Measurements from ENCODE around the gene IRGQ. TPM values are rescaled to one million over a fixed set of nuclear protein-coding genes. Genes with fewer than 3 reads are reported as not detected.
A peak's percentile ranks its signal among the peaks of the same experiment; 100 is the strongest.

Gene IRGQ
- total RNA-seq, 1 experiment from 2014 or later: 37.7 TPM

DNA sequence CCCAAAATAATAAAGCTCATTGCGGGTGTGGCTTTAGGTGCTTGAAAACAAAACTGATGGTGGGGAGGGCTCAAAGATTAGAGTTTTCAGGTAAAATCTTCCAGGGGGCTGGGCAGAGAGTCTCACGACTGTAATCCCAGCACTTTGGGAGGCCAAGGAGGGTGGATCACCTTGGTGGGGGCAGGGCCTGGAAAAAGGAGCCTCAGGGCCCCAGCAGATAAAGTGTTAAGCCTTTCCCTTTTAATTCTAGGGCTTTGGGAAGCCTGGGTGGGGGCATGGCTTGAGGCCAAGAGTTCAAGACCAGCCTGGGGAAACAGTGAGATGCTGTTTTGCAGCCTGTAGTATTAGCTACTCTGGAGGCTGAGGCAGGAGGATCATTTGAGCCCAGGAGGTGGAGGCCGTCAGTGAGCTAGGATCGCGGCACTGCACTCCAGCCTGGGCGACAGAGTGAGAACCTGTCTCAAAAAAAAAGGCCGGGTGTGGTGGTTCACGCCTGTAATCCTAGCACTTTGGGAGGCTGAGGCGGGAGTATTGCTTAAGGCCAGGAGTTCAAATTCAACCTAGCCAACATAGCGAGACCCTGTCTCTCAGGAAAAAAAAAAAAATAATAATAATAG, 1.7 kb downstream of the IRGQ start:
- intact Hi-C loops (cut with micrococcal nuclease; ENCODE audit: unreplicated experiment): no loop called here
- BruUV-seq (replicated peaks): no TSS peak

DNA sequence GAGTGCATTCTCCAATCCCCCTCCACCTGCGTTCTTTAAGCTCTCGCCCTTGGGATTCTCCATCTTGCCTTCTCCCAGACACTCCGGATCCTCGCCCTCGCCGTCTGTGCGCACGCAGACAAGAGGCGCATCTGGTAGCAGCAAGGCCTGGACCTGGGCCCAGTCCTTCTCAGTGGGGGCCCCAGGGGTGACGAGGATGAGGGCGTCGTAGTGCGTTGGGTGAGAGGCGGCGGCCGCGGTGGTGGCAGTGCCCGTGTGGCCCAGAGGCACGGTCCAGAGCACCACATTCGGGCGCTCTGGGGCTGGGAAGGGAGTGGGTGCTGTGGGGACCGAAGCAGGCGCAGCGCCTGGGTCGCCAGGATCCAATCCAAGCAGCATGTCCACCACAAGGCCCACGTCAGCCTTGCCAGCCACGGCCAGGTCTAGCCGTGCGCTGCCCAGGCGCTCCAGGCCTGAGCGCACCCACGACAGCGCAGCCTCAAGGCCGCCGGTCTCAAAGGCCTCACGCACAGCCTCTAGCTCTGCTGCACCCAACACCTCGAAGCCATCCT, 3.1 kb downstream of the IRGQ start:
- Histone ChIP-seq H3K36me3 (ENCODE audit: insufficient read depth, low read length, poor library complexity, severe bottlenecking) (peaks cover 13% of the 10 kb centered on the region), H3K27me3 (replicated peaks; ENCODE audit: insufficient read depth, low read depth, low read length, poor library complexity) (no peaks in the 10 kb centered on the region), H3K9me3 (ENCODE audit: low read depth, low read length, poor library complexity, severe bottlenecking) (no peaks in the 10 kb centered on the region), H3K4me1 (ENCODE audit: insufficient read depth, low read length, poor library complexity, severe bottlenecking) (peaks cover 12% of the 10 kb centered on the region), H3K4me3 (ENCODE audit: low read depth, low read length, poor library complexity, severe bottlenecking) (no peak overlapping the region), H3K27ac (ENCODE audit: low read depth, low read length, poor library complexity, severe bottlenecking) (no peak overlapping the region)
- CTCF ChIA-PET: no interaction called here
- no TSS peak for BruUV-seq (replicated peaks)
- POLR2A ChIA-PET (ENCODE audit: low non-redundant PET): no interaction called here
- no peak for DNase-seq (ENCODE audit: low spot score)
- no peak for TF ChIP-seq EZH2 (IDR thresholded peaks at IDR 0.05; ENCODE audit: borderline replicate concordance, low read depth, low read length, poor library complexity, severe bottlenecking)
- TF ChIP-seq, protein P1, sequence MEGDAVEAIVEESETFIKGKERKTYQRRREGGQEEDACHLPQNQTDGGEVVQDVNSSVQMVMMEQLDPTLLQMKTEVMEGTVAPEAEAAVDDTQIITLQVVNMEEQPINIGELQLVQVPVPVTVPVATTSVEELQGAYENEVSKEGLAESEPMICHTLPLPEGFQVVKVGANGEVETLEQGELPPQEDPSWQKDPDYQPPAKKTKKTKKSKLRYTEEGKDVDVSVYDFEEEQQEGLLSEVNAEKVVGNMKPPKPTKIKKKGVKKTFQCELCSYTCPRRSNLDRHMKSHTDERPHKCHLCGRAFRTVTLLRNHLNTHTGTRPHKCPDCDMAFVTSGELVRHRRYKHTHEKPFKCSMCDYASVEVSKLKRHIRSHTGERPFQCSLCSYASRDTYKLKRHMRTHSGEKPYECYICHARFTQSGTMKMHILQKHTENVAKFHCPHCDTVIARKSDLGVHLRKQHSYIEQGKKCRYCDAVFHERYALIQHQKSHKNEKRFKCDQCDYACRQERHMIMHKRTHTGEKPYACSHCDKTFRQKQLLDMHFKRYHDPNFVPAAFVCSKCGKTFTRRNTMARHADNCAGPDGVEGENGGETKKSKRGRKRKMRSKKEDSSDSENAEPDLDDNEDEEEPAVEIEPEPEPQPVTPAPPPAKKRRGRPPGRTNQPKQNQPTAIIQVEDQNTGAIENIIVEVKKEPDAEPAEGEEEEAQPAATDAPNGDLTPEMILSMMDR (conservative IDR thresholded peaks at IDR 0.05; ENCODE audit: low read depth, low read length): no peak
- intact Hi-C loops (cut with micrococcal nuclease; ENCODE audit: unreplicated experiment): no loop called here

More for the DNA sequence above, 1.7 kb downstream of the IRGQ start:
- H3K27me3 ChIP-seq (replicated peaks; ENCODE audit: insufficient read depth, low read depth, low read length, poor library complexity): no peaks in the 10 kb centered on the region
- TF ChIP-seq, protein P1 (conservative IDR thresholded peaks at IDR 0.05; ENCODE audit: low read depth, low read length): no peak
- no peak for TF ChIP-seq EZH2 (IDR thresholded peaks at IDR 0.05; ENCODE audit: borderline replicate concordance, low read depth, low read length, poor library complexity, severe bottlenecking)
- peak overlapping the region; percentile 78 for H3K4me3 ChIP-seq (ENCODE audit: low read depth, low read length, poor library complexity, severe bottlenecking)
- H3K27ac ChIP-seq (ENCODE audit: low read depth, low read length, poor library complexity, severe bottlenecking): no peak overlapping the region
- ChIA-PET POLR2A (ENCODE audit: low non-redundant PET) (interaction anchor here (0.8 kb wide), 1 partner anchor 39 kb away, joined by 5 read pairs; no protein-coding TSS in a partner anchor), CTCF (interaction anchor here (0.6 to 2.1 kb wide), 12 partner anchors 9 to 607 kb away, joined by 3 to 25 read pairs (median 4); no protein-coding TSS in a partner anchor)
- peaks cover 12% of the 10 kb centered on the region for H3K4me1 ChIP-seq (ENCODE audit: insufficient read depth, low read length, poor library complexity, severe bottlenecking)
- H3K36me3 ChIP-seq (ENCODE audit: insufficient read depth, low read length, poor library complexity, severe bottlenecking): peaks cover 20% of the 10 kb centered on the region
- DNase-seq (ENCODE audit: low spot score): no peak
- no peaks in the 10 kb centered on the region for H3K9me3 ChIP-seq (ENCODE audit: low read depth, low read length, poor library complexity, severe bottlenecking)

DNA sequence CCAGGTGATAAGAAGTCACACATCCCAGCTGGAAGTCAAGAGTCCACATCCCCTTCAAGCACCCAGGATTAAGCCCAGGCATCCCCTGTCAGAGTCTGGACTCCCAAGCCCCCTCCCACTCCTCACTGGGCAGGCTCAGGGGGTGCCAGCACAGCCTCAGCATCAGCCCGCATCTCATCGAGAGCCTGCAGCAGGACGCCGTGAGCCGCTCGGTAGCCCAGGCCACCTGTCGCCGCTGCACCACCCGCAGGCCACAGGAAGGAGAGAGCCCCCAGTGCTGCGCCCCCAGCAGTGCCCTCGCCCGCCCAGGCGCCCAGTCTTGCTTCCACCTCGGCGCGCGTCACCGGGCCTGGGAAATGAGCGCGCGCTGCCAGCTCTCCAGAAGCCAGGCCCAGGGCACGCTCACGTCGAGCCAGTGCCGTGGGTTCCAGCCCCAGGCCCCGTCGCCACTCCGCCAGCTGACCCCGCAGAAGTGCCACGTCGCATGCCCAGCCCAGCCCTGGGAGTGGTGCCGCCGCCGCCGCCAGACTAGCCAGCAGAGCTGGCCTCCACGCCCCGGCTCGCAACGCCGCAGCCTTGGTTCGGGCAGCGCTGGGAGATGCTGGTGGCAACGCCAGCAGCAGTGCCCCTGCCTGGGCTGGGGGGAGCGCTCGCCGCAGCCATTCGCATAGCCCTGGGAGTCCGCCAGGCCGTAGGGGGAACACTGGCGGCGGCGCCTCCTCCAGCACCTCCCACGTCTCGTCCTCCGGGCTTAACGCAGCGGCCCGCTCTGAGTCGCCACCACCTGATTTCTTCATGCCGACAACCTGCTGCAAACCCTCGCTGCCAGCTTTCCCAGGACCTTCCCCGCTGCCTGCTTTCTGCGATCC, 3.8 kb downstream of the IRGQ start:
- DNase-seq (ENCODE audit: low spot score): no peak
- Histone ChIP-seq H3K27ac (ENCODE audit: low read depth, low read length, poor library complexity, severe bottlenecking) (no peak overlapping the region), H3K4me1 (ENCODE audit: insufficient read depth, low read length, poor library complexity, severe bottlenecking) (peaks cover 5% of the 10 kb centered on the region), H3K9me3 (ENCODE audit: low read depth, low read length, poor library complexity, severe bottlenecking) (no peaks in the 10 kb centered on the region), H3K4me3 (ENCODE audit: low read depth, low read length, poor library complexity, severe bottlenecking) (no peak overlapping the region), H3K36me3 (ENCODE audit: insufficient read depth, low read length, poor library complexity, severe bottlenecking) (peaks cover 13% of the 10 kb centered on the region), H3K27me3 (replicated peaks; ENCODE audit: insufficient read depth, low read depth, low read length, poor library complexity) (no peaks in the 10 kb centered on the region)
- BruUV-seq (replicated peaks): no TSS peak
- intact Hi-C loops (cut with micrococcal nuclease; ENCODE audit: unreplicated experiment): no loop called here
- TF ChIP-seq, protein P1 (conservative IDR thresholded peaks at IDR 0.05; ENCODE audit: low read depth, low read length): no peak
- no peak for TF ChIP-seq EZH2 (IDR thresholded peaks at IDR 0.05; ENCODE audit: borderline replicate concordance, low read depth, low read length, poor library complexity, severe bottlenecking)
- ChIA-PET CTCF (no interaction called here), POLR2A (ENCODE audit: low non-redundant PET) (no interaction called here)
